Epidermal melanocyte (primary cell): ENCODE measurements around the gene MAP3K14.

Experiments used
- DNase-seq: peaks from one replicate; pipeline ENCODE4 v3.0.0; 2011; ENCODE audit warnings: low spot score; ENCODE audit not compliant: insufficient read length

Gene MAP3K14

DNA sequence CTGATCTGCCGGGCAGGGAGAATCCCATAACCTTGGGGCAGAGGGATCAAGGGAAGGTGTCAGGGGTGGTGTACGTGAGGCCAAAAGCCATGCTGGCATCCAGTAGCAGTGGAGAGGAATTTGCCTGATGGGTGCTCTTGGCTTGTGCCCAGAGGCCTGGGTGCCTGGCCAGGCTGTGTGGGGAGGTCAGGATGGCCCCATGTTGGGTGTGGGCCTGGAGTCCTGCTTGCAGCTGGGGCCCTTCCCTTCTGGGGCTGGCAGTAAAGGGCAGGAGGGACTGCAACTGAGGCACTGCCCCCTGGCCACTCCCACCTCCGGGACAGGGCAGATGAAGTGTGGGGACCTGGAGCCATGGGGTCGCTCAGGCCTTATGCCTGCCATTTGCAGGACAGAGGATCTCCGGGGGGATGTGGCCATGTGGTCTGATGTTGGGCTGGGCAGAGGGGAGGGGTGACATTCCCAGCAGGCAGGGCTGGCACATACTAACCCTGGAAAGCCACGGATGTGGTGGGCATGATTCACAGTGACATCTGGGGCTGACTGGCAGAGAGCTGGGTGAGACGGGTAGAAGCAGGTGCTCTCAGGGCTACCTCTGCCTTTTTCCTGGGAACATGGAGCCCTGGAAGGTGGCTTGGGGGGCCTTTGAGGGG, 91.6 kb downstream of the MAP3K14 start:
- peak; percentile 13 for DNase-seq

DNA sequence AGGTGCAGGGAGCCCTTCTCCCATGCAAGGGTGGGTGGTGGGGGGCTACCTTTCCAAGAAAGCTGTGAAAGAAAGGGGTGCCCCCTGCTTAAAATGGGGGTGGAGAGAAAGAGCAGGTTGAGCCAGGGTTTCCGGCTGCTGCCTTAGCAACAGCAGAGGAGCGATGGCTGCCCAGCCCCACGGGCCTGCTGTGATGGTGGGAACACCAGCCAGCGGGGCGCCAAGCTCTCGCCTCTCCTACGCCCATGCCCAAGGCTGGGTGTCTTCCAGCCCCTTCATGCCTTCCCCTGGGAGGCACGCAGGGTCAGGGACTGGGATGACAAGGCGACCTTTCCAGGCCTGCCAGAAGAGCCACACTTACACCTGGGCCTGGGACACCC, 92.2 kb downstream of the MAP3K14 start:
- peak; percentile 8 for DNase-seq

DNA sequence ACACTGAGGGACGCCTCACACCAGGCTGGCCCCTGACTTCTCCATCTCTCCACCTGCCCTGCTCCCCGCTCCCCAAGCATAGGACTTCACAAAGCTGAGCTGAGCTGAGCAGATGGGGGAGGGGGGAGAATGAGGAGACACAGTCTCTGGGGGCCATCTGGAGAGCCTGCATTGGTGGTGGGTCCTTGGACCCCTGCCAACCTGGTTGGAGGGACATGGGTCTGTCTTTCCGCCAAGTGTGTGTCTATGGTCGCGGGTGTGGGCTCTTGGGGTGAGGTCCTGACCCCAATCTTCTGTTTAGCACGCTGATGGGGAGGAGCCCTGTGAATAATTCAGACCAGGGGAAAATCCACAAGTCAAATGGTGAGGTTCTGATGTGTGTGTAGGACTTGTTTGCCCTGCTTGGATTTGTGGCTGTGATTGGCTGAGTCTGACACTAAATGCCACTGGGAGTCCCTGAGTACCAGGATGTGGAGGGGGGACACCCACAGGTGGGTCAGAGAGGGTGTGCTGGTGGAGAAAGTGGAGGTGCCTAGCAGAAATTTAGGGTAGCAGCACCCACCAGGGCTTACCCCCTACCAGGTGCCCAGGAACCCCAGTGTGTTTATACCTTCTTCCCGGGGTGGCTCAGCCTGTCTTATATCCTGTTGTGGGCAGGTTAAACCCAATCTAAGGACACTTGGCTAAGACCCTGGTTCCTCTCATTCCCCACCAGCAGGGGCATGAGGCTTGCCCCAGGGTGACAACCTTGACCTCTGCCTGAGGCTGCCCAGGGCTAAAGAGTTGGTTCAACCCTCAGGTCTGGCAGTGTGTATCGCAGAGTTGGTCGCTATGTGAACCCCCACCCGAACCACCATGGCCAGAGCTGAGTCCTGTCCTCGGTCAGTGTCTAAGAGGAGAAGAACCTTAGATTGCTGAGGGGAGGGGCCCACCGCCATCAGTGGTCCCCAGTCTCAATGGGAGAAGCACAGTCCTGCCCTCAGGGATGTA, 93.0 kb downstream of the MAP3K14 start:
- DNase-seq = peak; percentile 15

DNA sequence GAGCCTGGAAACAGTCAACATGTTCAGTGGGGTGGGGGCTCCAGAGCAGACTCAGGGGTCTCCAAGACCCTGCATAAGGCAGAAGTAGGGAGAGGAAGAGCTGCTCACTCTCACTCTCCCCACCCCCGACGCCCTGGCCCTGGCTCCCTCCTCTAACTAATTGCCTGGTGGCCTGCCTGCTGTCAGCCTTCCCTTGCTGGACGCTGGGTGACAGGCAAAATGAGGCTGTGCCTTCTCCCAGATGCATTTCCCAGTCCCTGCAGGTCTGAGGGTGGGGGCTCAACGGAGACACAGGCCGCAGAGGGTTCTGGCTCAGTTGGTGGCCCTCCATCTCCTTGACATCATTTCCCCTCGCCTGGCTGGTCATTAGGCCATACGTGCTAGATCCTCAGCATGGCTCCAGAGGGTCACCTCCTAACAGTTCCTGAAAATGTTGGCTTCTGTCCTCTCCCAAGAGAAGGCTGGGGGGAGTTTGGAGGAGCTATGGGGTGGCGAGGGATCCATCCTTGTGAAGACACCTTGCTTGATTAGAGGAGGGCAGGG, 93.8 kb downstream of the MAP3K14 start:
- DNase-seq = peak; percentile 7

DNA sequence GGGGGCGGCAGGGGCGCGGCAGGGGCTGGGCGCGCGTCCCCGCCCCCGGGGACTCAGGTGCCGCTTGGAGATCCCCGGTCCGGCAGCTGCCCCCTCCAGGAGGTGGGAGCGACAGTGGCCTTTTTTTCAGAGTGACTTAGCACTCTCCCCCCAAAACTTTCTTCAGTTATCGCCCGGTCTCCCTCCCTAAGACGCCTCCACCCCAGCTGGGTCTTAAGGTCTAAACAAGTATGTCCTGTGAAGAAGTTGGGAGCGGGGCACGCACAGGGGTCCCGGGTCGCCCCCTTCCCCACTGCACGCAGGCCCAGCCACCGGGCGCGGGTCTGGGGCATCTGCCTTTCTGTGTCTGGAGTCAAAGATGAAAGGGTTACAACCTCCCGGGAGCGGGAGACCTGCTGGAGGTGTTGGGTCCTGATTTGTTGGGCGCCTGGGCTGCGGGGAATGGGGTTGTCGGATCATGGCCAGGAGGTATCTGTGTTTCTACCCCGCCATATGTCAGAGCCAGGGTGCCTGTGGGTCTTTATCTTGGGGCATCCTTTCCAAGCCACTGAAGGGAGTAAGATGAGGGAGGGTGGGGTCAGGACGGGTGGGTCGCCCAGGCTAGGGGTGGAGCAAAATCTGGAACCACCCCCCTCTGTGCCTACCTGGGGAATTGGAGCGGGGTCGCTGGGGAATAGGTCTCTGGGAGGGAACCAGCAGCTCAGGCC, 94.4 kb downstream of the MAP3K14 start:
- DNase-seq = peak; percentile 7

DNA sequence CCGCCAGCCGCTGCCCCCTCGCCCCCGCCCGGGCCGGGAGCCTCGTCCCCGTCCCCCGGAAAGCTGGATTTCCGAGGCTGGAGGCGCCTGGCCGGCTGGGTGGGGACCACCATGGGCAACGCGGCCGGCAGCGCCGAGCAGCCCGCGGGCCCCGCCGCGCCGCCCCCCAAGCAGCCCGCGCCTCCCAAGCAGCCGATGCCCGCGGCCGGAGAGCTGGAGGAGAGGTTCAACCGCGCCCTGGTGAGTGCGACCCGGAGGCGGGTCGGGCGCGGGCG, 94.9 kb downstream of the MAP3K14 start:
- DNase-seq = peak; percentile 11

DNA sequence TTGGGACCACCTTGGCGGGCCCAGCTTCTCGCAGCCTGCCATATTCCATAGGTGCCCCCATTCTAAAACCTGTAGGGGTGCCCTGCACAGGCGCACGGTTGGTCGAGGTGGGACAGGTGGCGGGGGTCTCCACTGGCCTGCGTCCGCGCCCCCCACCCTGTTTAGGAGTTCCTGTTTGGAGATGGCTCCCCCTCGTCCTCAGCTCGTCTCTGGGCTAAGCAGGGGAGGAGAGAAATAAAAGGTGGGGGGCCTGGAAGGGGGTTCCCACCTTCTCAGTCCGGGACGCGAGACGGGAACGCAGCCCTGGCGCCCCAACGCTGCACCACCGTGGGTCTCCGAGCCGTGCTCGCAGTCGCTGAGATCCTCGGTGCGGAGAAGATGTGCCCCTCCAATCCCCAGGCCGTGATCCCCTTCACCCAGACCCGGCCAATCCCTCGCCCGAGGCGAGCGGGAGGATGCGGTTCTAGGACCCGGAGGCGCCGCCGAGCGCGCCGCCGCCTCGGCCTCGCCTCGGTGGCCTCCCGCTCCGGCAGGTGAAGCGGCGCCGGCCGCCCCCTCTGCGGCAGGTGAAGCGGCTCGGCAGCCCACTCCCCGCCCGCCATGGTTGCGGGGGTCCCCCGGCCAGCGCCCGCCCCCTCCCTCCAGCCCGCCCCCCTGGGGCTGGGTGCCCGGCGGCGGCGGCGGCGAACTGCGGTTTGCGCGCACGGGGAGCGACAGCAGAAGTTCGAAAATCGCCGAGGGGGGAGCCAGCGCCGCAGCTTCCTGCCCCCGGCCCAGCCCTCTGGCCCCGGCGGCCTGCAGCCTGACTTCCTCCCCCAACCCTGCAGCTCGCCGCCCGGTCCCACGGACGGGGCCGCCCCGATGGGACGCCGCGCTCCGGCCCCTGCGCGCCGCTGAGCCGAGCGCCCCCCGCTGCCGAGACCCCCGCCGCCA, 95.5 kb downstream of the MAP3K14 start, which contains the start of gene FMNL1:
Gene FMNL1 (plus strand): TSS at position 805 of the 933 bp plus-strand sequence. CDS start 240 bp downstream, outside the sequence.
- DNase-seq = peak; percentile 17

DNA sequence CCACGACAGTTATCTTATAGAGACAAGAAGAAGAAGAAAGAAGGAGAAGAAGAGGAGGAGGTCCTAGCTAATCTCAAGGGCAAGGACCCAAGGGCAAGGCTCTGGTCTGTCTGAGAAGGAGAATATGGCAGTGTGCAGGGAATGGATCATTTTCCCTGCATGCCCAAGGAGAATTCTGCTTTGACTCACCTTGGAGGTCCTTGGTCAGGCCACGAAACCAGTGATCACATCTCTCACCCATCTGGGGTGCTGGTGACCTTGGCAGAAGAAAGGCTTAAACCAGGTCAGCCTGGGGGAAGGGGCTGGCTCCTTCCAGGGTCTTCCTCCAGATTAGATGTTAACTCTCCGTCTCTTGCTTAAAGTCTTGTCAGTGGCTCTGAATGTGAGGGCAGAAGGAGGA, 96.7 kb downstream of the MAP3K14 start:
- DNase-seq = peak; percentile 9

DNA sequence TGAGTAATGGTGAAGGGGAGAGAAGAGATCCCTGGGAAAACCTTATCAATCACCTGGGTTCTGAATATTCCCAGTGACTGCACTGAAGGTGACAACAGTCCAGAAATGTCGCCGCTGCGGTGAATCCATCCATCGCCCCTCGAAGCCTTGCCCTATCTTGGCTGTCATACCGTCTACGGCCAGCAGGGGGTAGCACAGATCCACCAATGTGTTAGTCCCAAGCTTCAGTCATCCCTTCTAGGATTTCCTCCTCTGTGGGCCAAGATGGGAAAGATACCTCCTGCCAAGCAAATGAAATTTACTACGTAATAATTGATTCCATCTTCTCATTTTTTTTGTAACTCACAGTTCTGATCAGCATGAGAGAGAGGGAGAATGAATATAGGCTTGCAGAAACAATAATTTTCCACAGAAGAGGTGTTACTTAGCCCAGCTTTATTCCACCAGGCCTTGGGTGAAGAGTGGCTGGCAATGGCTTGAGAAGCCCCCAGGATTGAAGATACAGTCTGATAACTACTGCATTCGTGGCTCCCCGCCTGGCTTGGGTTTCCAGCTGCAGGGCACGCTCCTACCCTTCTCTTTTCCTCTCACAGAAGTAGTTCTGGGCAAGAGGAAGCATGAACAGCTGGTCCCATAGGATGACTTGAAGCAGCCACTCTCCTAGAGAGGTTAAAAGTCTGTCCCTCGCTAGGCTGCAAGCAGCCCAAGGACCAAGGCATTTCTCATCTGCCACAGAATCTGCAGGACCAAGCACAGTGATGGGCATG, 97.7 kb downstream of the MAP3K14 start:
- DNase-seq = peak; percentile 93
